NCI-H82 (cell line): ENCODE results near the gene ELMO2.

ENCODE experiments used
- DNase-seq: peaks from one replicate; lab custom pipeline; 2025; lab: John Stamatoyannopoulos, UW

The ELMO2 gene

GRCh38 chr20:46333161-46333991, 73.0 kb downstream of the ELMO2 start:
- peak; percentile 80 for DNase-seq

- peak; percentile 97 for DNase-seq
Measured at GRCh38 chr20:46332373-46333160, 73.8 kb downstream of the ELMO2 start.

GRCh38 chr20:46331611-46332361, 74.6 kb downstream of the ELMO2 start:
- DNase-seq, result peak; percentile 61

GRCh38 chr20:46330831-46331371, 75.5 kb downstream of the ELMO2 start:
- DNase-seq, result no peak

GRCh38 chr20:46330072-46330763, 76.2 kb downstream of the ELMO2 start:
- peak; percentile 49 for DNase-seq

- DNase-seq, result peak; percentile 98
Measured at GRCh38 chr20:46328200-46328882, 78.1 kb downstream of the ELMO2 start.

- DNase-seq, result no peak
Measured at GRCh38 chr20:46327557-46327956, 78.9 kb downstream of the ELMO2 start.

GRCh38 chr20:46325789-46326188, 80.6 kb downstream of the ELMO2 start:
- DNase-seq, result no peak

GRCh38 chr20:46324960-46325703, 81.3 kb downstream of the ELMO2 start:
- peak; percentile 87 for DNase-seq

- DNase-seq, result no peak
Measured at GRCh38 chr20:46324379-46324778, 82.0 kb downstream of the ELMO2 start.

- no peak for DNase-seq
Measured at GRCh38 chr20:46323557-46323956, 82.9 kb downstream of the ELMO2 start.

GRCh38 chr20:46322641-46323040, 83.8 kb downstream of the ELMO2 start:
- DNase-seq, result peak; percentile 34

- DNase-seq, result no peak
Measured at GRCh38 chr20:46317685-46318177, 88.7 kb downstream of the ELMO2 start.

GRCh38 chr20:46316984-46317684, 89.3 kb downstream of the ELMO2 start:
- DNase-seq, result peak; percentile 56
